CD14-positive monocyte (primary cell): ENCODE data around the gene SMC3. TPM values are rescaled to one million over a fixed set of nuclear protein-coding genes. Genes with fewer than 3 reads are reported as not detected.

Experiments used
- DNase-seq, 3 donors: peaks; one replicate each; pipeline ENCODE4 v3.0.0-alpha.2; 2011 to 2022
- H2AFZ ChIP-seq: 2 replicates; pipeline ENCODE4 v1.6.0; 2012; ENCODE audit warnings: mild to moderate bottlenecking, low read depth, low read length, inconsistent platforms; ENCODE audit not compliant: insufficient read depth, poor library complexity, severe bottlenecking
- H3K27ac ChIP-seq, 2 donors: 1 replicate in 1 of 2; 2 replicates in 1 of 2; pipeline ENCODE4 v1.5.1; 2012 to 2013; ENCODE audit warnings: low read length in 2 of 2, control low read depth in 1 of 2, inconsistent platforms in 1 of 2, low read depth in 1 of 2, mild to moderate bottlenecking in 1 of 2
- H3K27me3 ChIP-seq, 2 donors: one replicate each; pipeline versions ENCODE4 v1.6.0 to v1.6.1; 2011 to 2013; ENCODE audit warnings: low read length in 2 of 2; ENCODE audit not compliant: control insufficient read depth in 2 of 2, insufficient read depth in 2 of 2
- H3K36me3 ChIP-seq, 2 donors: replicated peaks in 1 of 2; 1 replicate in 1 of 2; 2 replicates in 1 of 2; pipeline versions ENCODE4 v1.5.1 to v1.6.1; 2012 to 2013; ENCODE audit warnings: low read length in 2 of 2, control low read depth in 1 of 2, inconsistent platforms in 1 of 2, mild to moderate bottlenecking in 1 of 2; ENCODE audit not compliant: insufficient read depth in 2 of 2, control insufficient read depth in 1 of 2
- H3K4me1 ChIP-seq, 2 donors: 1 replicate in 1 of 2; 2 replicates in 1 of 2; pipeline versions ENCODE4 v1.5.1 to v1.6.1; 2012 to 2013; ENCODE audit warnings: low read length in 2 of 2, control low read depth in 1 of 2, inconsistent platforms in 1 of 2, mild to moderate bottlenecking in 1 of 2, moderate library complexity in 1 of 2; ENCODE audit not compliant: insufficient read depth in 2 of 2, control insufficient read depth in 1 of 2
- H3K4me2 ChIP-seq: replicated peaks from 2 replicates; pipeline ENCODE3; 2012; ENCODE audit warnings: low read length, moderate library complexity, mild to moderate bottlenecking; ENCODE audit not compliant: poor library complexity, severe bottlenecking; ENCODE audit errors: extremely low read depth
- H3K4me3 ChIP-seq, 3 experiments: fragments of 200-600 bp in 1 of 3; sonication (generic) in 1 of 3; replicated peaks in 1 of 3; 1 replicate in 2 of 3; 2 replicates in 1 of 3; pipeline ENCODE4 v1.5.1; 2011 to 2013; ENCODE audit warnings: low read length in 3 of 3, mild to moderate bottlenecking in 3 of 3, control low read depth in 2 of 3, low read depth in 2 of 3, inconsistent platforms in 1 of 3, moderate library complexity in 1 of 3
- H3K79me2 ChIP-seq: 2 replicates; pipeline ENCODE4 v1.6.0; 2012; ENCODE audit warnings: mild to moderate bottlenecking, control low read depth, inconsistent platforms, low read length, moderate library complexity; ENCODE audit not compliant: insufficient read depth
- H3K9ac ChIP-seq: 2 replicates; pipeline ENCODE4 v1.6.0; 2017; ENCODE audit warnings: low read length, mild to moderate bottlenecking; ENCODE audit not compliant: insufficient read depth, poor library complexity, severe bottlenecking
- H3K9me3 ChIP-seq, 2 donors: replicated peaks in 1 of 2; 1 replicate in 1 of 2; 2 replicates in 1 of 2; pipeline versions ENCODE4 v1.5.1 to v1.6.1; 2012 to 2013; ENCODE audit warnings: low read length in 2 of 2, control low read depth in 1 of 2; ENCODE audit not compliant: control insufficient read depth in 1 of 2, insufficient read depth in 1 of 2
- H4K20me1 ChIP-seq: 2 replicates; pipeline ENCODE4 v1.6.0; 2012; ENCODE audit warnings: mild to moderate bottlenecking, low read length, control low read depth, moderate library complexity; ENCODE audit not compliant: insufficient read depth
- H3K27ac Mint-ChIP-seq, 7 donors: one replicate each; pipeline ENCODE4 v1.8.0; 2020; ENCODE audit warnings: mild to moderate bottlenecking in 7 of 7, mixed read lengths in 7 of 7, moderate library complexity in 6 of 7, inconsistent platforms in 2 of 7
- H3K27me3 Mint-ChIP-seq, 3 donors: one replicate each; pipeline ENCODE4 v1.8.0; 2021 to 2022; ENCODE audit warnings: low read depth in 3 of 3, mild to moderate bottlenecking in 3 of 3, mixed read lengths in 3 of 3, moderate library complexity in 3 of 3, inconsistent platforms in 1 of 3
- H3K36me3 Mint-ChIP-seq, 2 donors: one replicate each; pipeline ENCODE4 v1.8.0; 2020; ENCODE audit warnings: mixed read lengths in 2 of 2, inconsistent platforms in 1 of 2, mild to moderate bottlenecking in 1 of 2
- H3K4me1 Mint-ChIP-seq: one replicate; pipeline ENCODE4 v1.8.0; 2020; ENCODE audit warnings: mild to moderate bottlenecking, mixed read lengths
- H3K4me3 Mint-ChIP-seq, 2 donors: one replicate each; pipeline ENCODE4 v1.8.0; 2020; ENCODE audit warnings: mild to moderate bottlenecking in 2 of 2, mixed read lengths in 2 of 2, moderate library complexity in 1 of 2
- H3K9me3 Mint-ChIP-seq, 7 donors: one replicate each; pipeline ENCODE4 v1.8.0; 2020 to 2022; ENCODE audit warnings: mixed read lengths in 7 of 7, mild to moderate bottlenecking in 6 of 7, moderate library complexity in 6 of 7, inconsistent platforms in 2 of 7
- CTCF ChIP-seq: fragments of 200-600 bp; IDR thresholded peaks from one replicate; pipeline ENCODE4 v1.8.0; 2022; ENCODE audit warnings: antibody characterized with exemption, mild to moderate bottlenecking
- WGBS: methylation state at CpG from one replicate; pipeline ENCODE4 v1.1.5; 2013; ENCODE audit warnings: missing lambda C conversion rate; ENCODE audit not compliant: insufficient coverage; 5-methylcytosine and 5-hydroxymethylcytosine counted together
- intact Hi-C, 2 donors: fragments of 100-400 bp; cut with micrococcal nuclease; formaldehyde crosslinking; loops; one replicate each; pipeline versions ENCODE4 v1.15.0 to v1.15.1; 2023
- polyA plus RNA-seq, 3 donors: library from polyadenylated mRNA; depleted of rRNA in 1 of 3; unstranded in 2 of 3; stranded (reverse) in 1 of 3; fragments of 300-500 nt in 2 of 3; fragments of >200 nt in 1 of 3; fragmentation: Illumina TruSeq in 2 of 3; gene quantifications; 1 replicate in 2 of 3; 2 replicates in 1 of 3; pipeline ENCODE4 v1.2.3, GENCODE V29; 2012 to 2021

The SMC3 gene
- polyA plus RNA-seq, 3 donors = 5.0 to 33.9 (median 21.1) TPM

- peaks cover 0 to 2% (median 0%) of the 10 kb centered on the region in 7 donors for H3K9me3 Mint-ChIP-seq
- Histone ChIP-seq H3K4me2 (no peak overlapping the region), H3K9ac (no peak overlapping the region), H3K36me3 (no peaks in the 10 kb centered on the region), H3K27ac (no peak overlapping the region), H3K9me3 (no peaks in the 10 kb centered on the region), H2AFZ (no peak overlapping the region), H3K4me1 (no peaks in the 10 kb centered on the region), H3K79me2 (no peaks in the 10 kb centered on the region), H4K20me1 (no peaks in the 10 kb centered on the region), H3K27me3 (no peaks in the 10 kb centered on the region), H3K4me3 (no peak overlapping the region)
- H3K36me3 Mint-ChIP-seq = no peaks in the 10 kb centered on the region
- H3K4me3 Mint-ChIP-seq = no peak overlapping the region
- H3K27me3 Mint-ChIP-seq = peaks cover 2 to 7% (median 4%) of the 10 kb centered on the region in 3 donors
- intact Hi-C loops = no loop called here
- no peaks in the 10 kb centered on the region for H3K4me1 Mint-ChIP-seq
- H3K27ac Mint-ChIP-seq = no peak overlapping the region
- DNase-seq = no peak
- no peak for TF ChIP-seq CTCF
Measured at GRCh38 chr10:110631934-110632333, 64.4 kb downstream of the SMC3 start.

GRCh38 chr10:110632591-110633215 lies 65.2 kb downstream of the SMC3 start:
- Histone ChIP-seq H3K4me1 (no peaks in the 10 kb centered on the region), H3K4me2 (no peak overlapping the region), H3K9me3 (no peaks in the 10 kb centered on the region), H4K20me1 (no peaks in the 10 kb centered on the region), H3K27ac (no peak overlapping the region), H3K27me3 (peaks cover 0 to 5% of the 10 kb centered on the region in 2 donors), H3K36me3 (no peaks in the 10 kb centered on the region), H3K9ac (no peak overlapping the region), H3K4me3 (no peak overlapping the region), H3K79me2 (no peaks in the 10 kb centered on the region), H2AFZ (no peak overlapping the region)
- intact Hi-C loops = no loop called here
- H3K4me3 Mint-ChIP-seq = no peak overlapping the region
- 83% methylated on average over 1 of the region's 1 CpG for WGBS
- peaks cover 4 to 10% (median 5%) of the 10 kb centered on the region in 3 donors for H3K27me3 Mint-ChIP-seq
- H3K9me3 Mint-ChIP-seq = peaks cover 0 to 2% (median 0%) of the 10 kb centered on the region in 7 donors
- H3K36me3 Mint-ChIP-seq = no peaks in the 10 kb centered on the region
- H3K4me1 Mint-ChIP-seq = no peaks in the 10 kb centered on the region
- no peak for DNase-seq
- TF ChIP-seq CTCF = no peak
- no peak overlapping the region for H3K27ac Mint-ChIP-seq
